Endothelial cell of umbilical vein (primary cell): ENCODE measurements around the gene CFAP20DC. TPM values are rescaled to one million over a fixed set of nuclear protein-coding genes. Genes with fewer than 3 reads are reported as not detected.
"Not testable (repeated sequence)": the region's sequence is repeated elsewhere in the genome, so short reads cannot be mapped to it uniquely, and the experiment has no call there.

Source experiments
- BruUV-seq: library from RNA; stranded (reverse); fragments of 400-500 nt; replicated peaks from 2 replicates; lab custom pipeline; 2021; lab: Mats Ljungman, UMichigan
- CTCF ChIA-PET: fragments of 300-600, 350-600 bp; sonication (Branson Sonifier 250); formaldehyde crosslinking; loops from one replicate; lab custom pipeline; 2021; ENCODE audit warnings: antibody characterized with exemption, inconsistent platforms; lab: Charles Lee
- POLR2A ChIA-PET: fragments of 300-600, 350-600 bp; sonication (Branson Sonifier 250); formaldehyde crosslinking; loops from one replicate; lab custom pipeline; 2021; ENCODE audit warnings: antibody characterized with exemption, inconsistent platforms; lab: Charles Lee
- DNase-seq: peaks from one replicate; pipeline ENCODE4 v3.0.0-alpha.2; 2011; ENCODE audit warnings: low read depth, low spot score
- FAIRE-seq: peaks from 2 replicates; lab custom pipeline; 2011; peaks lifted over from hg19 to GRCh38; lab: Jason Lieb, UNC
- H2AFZ ChIP-seq: 2 replicates; pipeline ENCODE4 v1.6.0; 2012; ENCODE audit warnings: low read depth, low read length, control low read depth, inconsistent platforms
- H3K27ac ChIP-seq: 2 replicates; pipeline ENCODE4 v1.5.1; 2011; ENCODE audit warnings: low read depth, mild to moderate bottlenecking, control low read depth, low read length, moderate library complexity; ENCODE audit not compliant: insufficient read depth
- H3K27me3 ChIP-seq, 2 experiments: 2 replicates each; pipeline versions ENCODE4 v1.6.0 to v1.6.1; 2011; ENCODE audit warnings: low read length in 2 of 2, mixed read lengths in 1 of 2; ENCODE audit not compliant: control insufficient read depth in 2 of 2, insufficient read depth in 2 of 2
- H3K36me3 ChIP-seq, 2 experiments: 2 replicates in 1 of 2; 3 replicates in 1 of 2; pipeline ENCODE4 v1.5.1; 2011; ENCODE audit warnings: low read length in 2 of 2, mild to moderate bottlenecking in 1 of 2, moderate library complexity in 1 of 2; ENCODE audit not compliant: control insufficient read depth in 2 of 2, insufficient read depth in 2 of 2; ENCODE audit errors: extremely low read depth in 1 of 2
- H3K4me1 ChIP-seq: 3 replicates; pipeline ENCODE4 v1.5.1; 2011; ENCODE audit warnings: mild to moderate bottlenecking, low read length; ENCODE audit not compliant: control insufficient read depth, insufficient read depth; ENCODE audit errors: extremely low read depth
- H3K4me2 ChIP-seq: 2 replicates; pipeline ENCODE4 v1.6.1; 2011; ENCODE audit warnings: low read length, control low read depth, mixed read lengths; ENCODE audit not compliant: insufficient read depth
- H3K4me3 ChIP-seq, 3 experiments: fragments of 200-600 bp in 1 of 3; sonication (generic), shearing (Covaris generic) in 1 of 3; replicated peaks in 1 of 3; 2 replicates each; pipeline ENCODE4 v1.5.1; 2011 to 2016; ENCODE audit warnings: control low read depth in 3 of 3, low read length in 3 of 3, mild to moderate bottlenecking in 2 of 3, inconsistent platforms in 1 of 3, low read depth in 1 of 3, moderate library complexity in 1 of 3; ENCODE audit not compliant: insufficient read depth in 1 of 3
- H3K79me2 ChIP-seq: 2 replicates; pipeline ENCODE4 v1.6.0; 2012; ENCODE audit warnings: low read length, inconsistent platforms; ENCODE audit not compliant: control insufficient read depth, insufficient read depth
- H3K9ac ChIP-seq: replicated peaks from 2 replicates; pipeline ENCODE3; 2011; ENCODE audit warnings: low read length, control low read depth; ENCODE audit not compliant: insufficient read depth; ENCODE audit errors: extremely low read depth
- H3K9me1 ChIP-seq: replicated peaks from 3 replicates; pipeline ENCODE4 v1.6.0; 2011; ENCODE audit warnings: mild to moderate bottlenecking, low read length; ENCODE audit not compliant: control insufficient read depth, insufficient read depth; ENCODE audit errors: extremely low read depth
- H3K9me3 ChIP-seq: replicated peaks from 2 replicates; pipeline ENCODE4 v1.5.1; 2012; ENCODE audit warnings: low read length, inconsistent platforms; ENCODE audit not compliant: control insufficient read depth, insufficient read depth
- H4K20me1 ChIP-seq: replicated peaks from 2 replicates; pipeline ENCODE3; 2011; ENCODE audit warnings: mild to moderate bottlenecking, low read length; ENCODE audit not compliant: control insufficient read depth, insufficient read depth; ENCODE audit errors: extremely low read depth
- EZH2 ChIP-seq: IDR thresholded peaks from 2 replicates; pipeline ENCODE4 v1.6.1; 2012; ENCODE audit warnings: borderline replicate concordance, low read depth, mild to moderate bottlenecking, moderate library complexity, low read length, inconsistent platforms; ENCODE audit not compliant: severe bottlenecking
- FOS ChIP-seq: IDR thresholded peaks from 2 replicates; pipeline ENCODE4 v1.6.1; 2011; ENCODE audit warnings: mild to moderate bottlenecking, low read length, moderate library complexity, borderline replicate concordance; ENCODE audit not compliant: insufficient read depth
- GATA2 ChIP-seq: IDR thresholded peaks from 2 replicates; pipeline ENCODE4 v1.7.0; 2011; ENCODE audit warnings: low read depth, mild to moderate bottlenecking, moderate library complexity, mixed read lengths, low read length; ENCODE audit not compliant: insufficient read length, insufficient read depth
- JUN ChIP-seq: IDR thresholded peaks from 2 replicates; pipeline ENCODE4 v1.6.1; 2011; ENCODE audit warnings: borderline replicate concordance, low read depth; ENCODE audit not compliant: insufficient read length, insufficient read depth
- MYC ChIP-seq: IDR thresholded peaks from one replicate; pipeline ENCODE4 v1.6.1; 2011; ENCODE audit warnings: mild to moderate bottlenecking, low read depth, low read length
- POLR2A ChIP-seq: IDR thresholded peaks from 2 replicates; pipeline ENCODE4 v1.6.1; 2012; ENCODE audit warnings: low read depth, mild to moderate bottlenecking, control low read depth, low read length
- POLR2AphosphoS5 ChIP-seq: IDR thresholded peaks from 2 replicates; pipeline ENCODE4 v1.6.1; 2012; ENCODE audit warnings: low read depth, mild to moderate bottlenecking, control low read depth, low read length, moderate library complexity; ENCODE audit not compliant: insufficient read depth
- dilution Hi-C: fragments of 300-500 bp; cut with MboI; formaldehyde crosslinking; loops from one replicate; pipeline ENCODE4 v1.15.0; 2019; ENCODE audit warnings: low sequenced_read_pairs; ENCODE audit not compliant: extremely low pct_ligation_motif_present
- intact Hi-C: fragments of 100-400 bp; cut with micrococcal nuclease; formaldehyde crosslinking; loops from one replicate; pipeline ENCODE4 v1.10.0; 2022
- polyA plus RNA-seq, 4 experiments: library from polyadenylated mRNA; depleted of rRNA in 3 of 4; stranded (reverse) in 3 of 4; unstranded in 1 of 4; fragments of >200 nt; gene quantifications; 2 replicates each; pipeline versions ENCODE4 v1.2.1 to v1.2.3, GENCODE V29; 2011 to 2012; ENCODE audit warnings: missing spikeins in 1 of 4
- total RNA-seq: library from RNA; stranded (reverse); gene quantifications from 2 replicates; pipeline ENCODE4 v1.2.3, GENCODE V29; 2021
- TF ChIP-seq, protein P1 (sequence below): IDR thresholded peaks from 2 replicates; pipeline ENCODE4 v1.6.1; 2011; ENCODE audit not compliant: insufficient read depth, insufficient read length
- TF ChIP-seq, protein P2 (sequence below), 2 donors: IDR thresholded peaks; 1 replicate in 1 of 2; 2 replicates in 1 of 2; pipeline ENCODE4 v1.5.1; 2011; ENCODE audit warnings: low read length in 2 of 2, mild to moderate bottlenecking in 2 of 2, moderate library complexity in 2 of 2, control low read depth in 1 of 2, inconsistent platforms in 1 of 2, low read depth in 1 of 2; ENCODE audit not compliant: insufficient read depth in 1 of 2; ENCODE audit errors: extremely low read depth in 1 of 2

The CFAP20DC gene
- total and polyA plus RNA-seq, 2 donors (not counting 3 experiments of a cell fraction or from before 2014, with no cell fraction given) = 0.92 to 2.1 TPM

DNA sequence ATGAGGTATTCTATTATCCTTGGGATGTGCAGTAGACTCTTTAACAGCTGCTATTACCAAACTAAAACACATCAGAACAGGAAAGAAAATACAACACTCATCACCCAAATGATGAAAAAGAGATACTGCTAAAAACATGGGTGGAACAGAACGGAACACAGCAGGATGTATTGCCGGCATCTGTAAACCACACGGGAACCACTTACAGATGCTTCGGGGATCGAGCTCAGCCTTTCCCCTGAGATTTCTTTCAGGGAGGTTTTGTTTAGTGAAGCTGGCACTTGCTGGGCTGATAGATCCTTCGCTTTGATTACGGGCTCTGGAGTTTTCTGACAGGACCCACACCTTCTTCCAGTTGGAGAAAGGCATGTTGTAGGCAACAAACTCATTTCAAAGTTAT is 201.0 kb downstream of the CFAP20DC start:
- DNase-seq (no peak), FAIRE-seq (no peak)
- Histone ChIP-seq H3K27me3 (no peaks in the 10 kb centered on the region), H3K4me1 (no peaks in the 10 kb centered on the region), H4K20me1 (no peaks in the 10 kb centered on the region), H3K27ac (no peak overlapping the region), H3K79me2 (no peaks in the 10 kb centered on the region), H3K36me3 (no peaks in the 10 kb centered on the region), H3K4me2 (no peak overlapping the region), H3K4me3 (no peak overlapping the region), H3K9ac (no peak overlapping the region), H2AFZ (no peak overlapping the region), H3K9me3 (no peaks in the 10 kb centered on the region), H3K9me1 (no peaks in the 10 kb centered on the region)
- intact Hi-C loops (no loop called here), dilution Hi-C loops (no loop called here)
- no peak for TF ChIP-seq MYC
- TF ChIP-seq, protein P1, sequence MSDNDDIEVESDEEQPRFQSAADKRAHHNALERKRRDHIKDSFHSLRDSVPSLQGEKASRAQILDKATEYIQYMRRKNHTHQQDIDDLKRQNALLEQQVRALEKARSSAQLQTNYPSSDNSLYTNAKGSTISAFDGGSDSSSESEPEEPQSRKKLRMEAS = no peak
- TF ChIP-seq EZH2 = no peak
- no peak for TF ChIP-seq POLR2A
- TF ChIP-seq, protein P2, sequence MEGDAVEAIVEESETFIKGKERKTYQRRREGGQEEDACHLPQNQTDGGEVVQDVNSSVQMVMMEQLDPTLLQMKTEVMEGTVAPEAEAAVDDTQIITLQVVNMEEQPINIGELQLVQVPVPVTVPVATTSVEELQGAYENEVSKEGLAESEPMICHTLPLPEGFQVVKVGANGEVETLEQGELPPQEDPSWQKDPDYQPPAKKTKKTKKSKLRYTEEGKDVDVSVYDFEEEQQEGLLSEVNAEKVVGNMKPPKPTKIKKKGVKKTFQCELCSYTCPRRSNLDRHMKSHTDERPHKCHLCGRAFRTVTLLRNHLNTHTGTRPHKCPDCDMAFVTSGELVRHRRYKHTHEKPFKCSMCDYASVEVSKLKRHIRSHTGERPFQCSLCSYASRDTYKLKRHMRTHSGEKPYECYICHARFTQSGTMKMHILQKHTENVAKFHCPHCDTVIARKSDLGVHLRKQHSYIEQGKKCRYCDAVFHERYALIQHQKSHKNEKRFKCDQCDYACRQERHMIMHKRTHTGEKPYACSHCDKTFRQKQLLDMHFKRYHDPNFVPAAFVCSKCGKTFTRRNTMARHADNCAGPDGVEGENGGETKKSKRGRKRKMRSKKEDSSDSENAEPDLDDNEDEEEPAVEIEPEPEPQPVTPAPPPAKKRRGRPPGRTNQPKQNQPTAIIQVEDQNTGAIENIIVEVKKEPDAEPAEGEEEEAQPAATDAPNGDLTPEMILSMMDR (IDR thresholded peaks at IDR 0.05; ENCODE audit: extremely low read depth in 1 of 2, insufficient read depth in 1 of 2, low read depth in 1 of 2, low read length in 2 of 2) = no peak
- no peak for TF ChIP-seq POLR2AphosphoS5
- TF ChIP-seq GATA2 = no peak
- TF ChIP-seq JUN = no peak
- no peak for TF ChIP-seq FOS
- ChIA-PET CTCF (interaction anchor here (0.8 to 1.4 kb wide), 2 partner anchors 10 to 24 kb away, joined by 3 to 4 read pairs; no protein-coding TSS in a partner anchor), POLR2A (no interaction called here)
- no TSS peak for BruUV-seq

DNA sequence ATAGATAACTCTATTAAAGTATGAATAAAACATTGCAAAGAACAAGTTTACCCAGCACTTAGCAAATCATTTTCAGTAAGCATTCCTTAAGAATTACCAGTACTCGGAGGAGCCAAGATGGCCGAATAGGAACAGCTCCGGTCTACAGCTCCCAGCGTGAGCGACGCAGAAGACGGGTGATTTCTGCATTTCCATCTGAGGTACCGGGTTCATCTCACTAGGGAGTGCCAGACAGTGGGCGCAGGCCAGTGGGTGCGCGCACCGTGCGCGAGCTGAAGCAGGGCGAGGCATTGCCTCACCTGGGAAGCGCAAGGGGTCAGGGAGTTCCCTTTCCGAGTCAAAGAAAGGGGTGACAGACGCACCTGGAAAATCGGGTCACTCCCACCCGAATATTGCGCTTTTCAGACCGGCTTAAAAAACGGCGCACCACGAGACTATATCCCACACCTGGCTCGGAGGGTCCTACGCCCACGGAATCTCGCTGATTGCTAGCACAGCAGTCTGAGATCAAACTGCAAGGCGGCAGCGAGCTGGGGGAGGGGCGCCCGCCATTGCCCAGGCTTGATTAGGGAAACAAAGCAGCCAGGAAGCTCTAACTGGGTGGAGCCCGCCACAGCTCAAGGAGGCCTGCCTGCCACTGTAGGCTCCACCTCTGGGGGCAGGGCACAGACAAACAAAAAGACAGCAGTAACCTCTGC is 207.6 kb downstream of the CFAP20DC start:
- FAIRE-seq, BruUV-seq, H3K27ac ChIP-seq, POLR2A ChIA-PET, H3K9me1 ChIP-seq, H3K79me2 ChIP-seq, intact Hi-C loops, H2AFZ ChIP-seq, H3K9ac ChIP-seq, DNase-seq, H3K4me2 ChIP-seq, dilution Hi-C loops, H3K4me3 ChIP-seq, H3K9me3 ChIP-seq, H4K20me1 ChIP-seq, H3K27me3 ChIP-seq, CTCF ChIA-PET, H3K36me3 ChIP-seq, H3K4me1 ChIP-seq: not testable (repeated sequence)
